B cell (primary cell): ENCODE results near the gene ARID4A. TPM values are rescaled to one million over a fixed set of nuclear protein-coding genes. Genes with fewer than 3 reads are reported as not detected.
"Not testable (repeated sequence)": the region's sequence is repeated elsewhere in the genome, so short reads cannot be mapped to it uniquely, and the experiment has no call there.

Experiments used
- ATAC-seq: fragments of 200-7000 bp; cut with Tn5 transposase; one replicate; pipeline ENCODE4 v1.10.0; 2021; ENCODE audit warnings: low read depth, mild to moderate bottlenecking, moderate number of reproducible peaks, moderate library complexity
- CTCF ChIA-PET: fragments of 350-600 bp; sonication (Branson Sonifier 250); formaldehyde crosslinking; loops from one replicate; lab custom pipeline; 2021; ENCODE audit warnings: antibody characterized with exemption, inconsistent platforms; lab: Charles Lee
- POLR2A ChIA-PET: fragments of 350-600 bp; sonication (Branson Sonifier 250); formaldehyde crosslinking; loops from one replicate; lab custom pipeline; 2021; ENCODE audit warnings: antibody characterized with exemption; lab: Charles Lee
- DNase-seq: peaks from one replicate; pipeline ENCODE4 v3.0.0; 2013
- H2AFZ ChIP-seq: 2 replicates; pipeline ENCODE4 v1.6.1; 2012; ENCODE audit warnings: mild to moderate bottlenecking, low read depth, low read length; ENCODE audit not compliant: insufficient read depth, poor library complexity, severe bottlenecking
- H3K27ac ChIP-seq, 2 donors: 1 replicate in 1 of 2; 2 replicates in 1 of 2; pipeline ENCODE4 v1.5.1; 2012 to 2013; ENCODE audit warnings: low read length in 2 of 2, mild to moderate bottlenecking in 2 of 2, moderate library complexity in 1 of 2
- H3K27me3 ChIP-seq, 4 experiments: fragments of 200-600 bp in 1 of 4; sonication (generic) in 1 of 4; replicated peaks in 1 of 4; 1 replicate in 2 of 4; 2 replicates in 2 of 4; pipeline versions ENCODE4 v1.6.1 to v1.7.0; 2013 to 2016; ENCODE audit warnings: low read length in 3 of 4, mild to moderate bottlenecking in 2 of 4, mixed read lengths in 1 of 4, moderate library complexity in 1 of 4; ENCODE audit not compliant: insufficient read depth in 4 of 4, control insufficient read depth in 3 of 4; ENCODE audit errors: control extremely low read depth in 1 of 4
- H3K36me3 ChIP-seq, 2 experiments: replicated peaks in 1 of 2; 1 replicate in 1 of 2; 2 replicates in 1 of 2; pipeline versions ENCODE4 v1.6.1 to v1.7.1; 2013; ENCODE audit warnings: low read length in 1 of 2; ENCODE audit not compliant: insufficient read depth in 2 of 2, control insufficient read depth in 1 of 2; ENCODE audit errors: control extremely low read depth in 1 of 2, extremely low read depth in 1 of 2
- H3K4me1 ChIP-seq, 2 donors: fragments of 200-600 bp in 1 of 2; sonication (generic) in 1 of 2; 1 replicate in 1 of 2; 2 replicates in 1 of 2; pipeline versions ENCODE4 v1.5.1 to v1.6.1; 2013 to 2017; ENCODE audit warnings: low read length in 2 of 2; ENCODE audit not compliant: control insufficient read depth in 2 of 2, insufficient read depth in 2 of 2
- H3K4me2 ChIP-seq: replicated peaks from 2 replicates; pipeline ENCODE3; 2012; ENCODE audit warnings: mild to moderate bottlenecking, low read depth, low read length; ENCODE audit not compliant: poor library complexity, severe bottlenecking
- H3K4me3 ChIP-seq, 5 experiments: fragments of 200-600 bp in 1 of 5; sonication (generic) in 1 of 5; 1 replicate in 3 of 5; 2 replicates in 2 of 5; pipeline versions ENCODE4 v1.5.1 to v1.7.0; 2011 to 2016; ENCODE audit warnings: low read length in 4 of 5, mild to moderate bottlenecking in 4 of 5, low read depth in 2 of 5, control low read depth in 1 of 5, moderate library complexity in 1 of 5; ENCODE audit not compliant: insufficient read depth in 1 of 5; ENCODE audit errors: control extremely low read depth in 1 of 5, extremely low read depth in 1 of 5
- H3K79me2 ChIP-seq: fragments of 200-600 bp; sonication (generic); one replicate; pipeline ENCODE4 v1.6.0; 2016; ENCODE audit warnings: low read length; ENCODE audit not compliant: control insufficient read depth, insufficient read depth
- H3K9ac ChIP-seq: fragments of 200-600 bp; sonication (generic); 2 replicates; pipeline ENCODE4 v1.6.1; 2017; ENCODE audit warnings: mild to moderate bottlenecking, low read length, moderate library complexity
- H3K9me3 ChIP-seq, 3 donors: one replicate each; pipeline versions ENCODE4 v1.6.1 to v1.7.1; 2013; ENCODE audit warnings: low read length in 2 of 3; ENCODE audit not compliant: control insufficient read depth in 2 of 3, insufficient read depth in 1 of 3; ENCODE audit errors: control extremely low read depth in 1 of 3
- H4K20me1 ChIP-seq: 2 replicates; pipeline ENCODE4 v1.6.0; 2012; ENCODE audit warnings: mild to moderate bottlenecking, low read length; ENCODE audit not compliant: insufficient read depth, control insufficient read depth, poor library complexity, severe bottlenecking
- H3K27ac Mint-ChIP-seq: one replicate; pipeline ENCODE4 v1.8.0; 2021; ENCODE audit warnings: mixed read lengths
- H3K27me3 Mint-ChIP-seq: one replicate; pipeline ENCODE4 v1.8.0; 2021; ENCODE audit warnings: mixed read lengths
- H3K4me1 Mint-ChIP-seq: one replicate; pipeline ENCODE4 v1.8.0; 2021; ENCODE audit warnings: mixed read lengths
- H3K4me3 Mint-ChIP-seq: one replicate; pipeline ENCODE4 v1.8.0; 2021; ENCODE audit warnings: mixed read lengths
- H3K9me3 Mint-ChIP-seq: one replicate; pipeline ENCODE4 v1.8.0; 2022; ENCODE audit warnings: mixed read lengths; ENCODE audit not compliant: insufficient read depth
- EZH2 ChIP-seq: IDR thresholded peaks from 2 replicates; pipeline ENCODE4 v1.6.1; 2012; ENCODE audit warnings: borderline replicate concordance, low read depth, mild to moderate bottlenecking, moderate library complexity, low read length; ENCODE audit not compliant: insufficient read depth, poor library complexity, severe bottlenecking
- WGBS: methylation state at CpG from one replicate; pipeline ENCODE4 v1.1.5; 2013; ENCODE audit warnings: missing lambda C conversion rate; ENCODE audit not compliant: insufficient coverage; 5-methylcytosine and 5-hydroxymethylcytosine counted together
- intact Hi-C: fragments of 100-400 bp; cut with micrococcal nuclease; formaldehyde crosslinking; loops from one replicate; pipeline ENCODE4 v1.10.0; 2022
- polyA plus RNA-seq: library from polyadenylated mRNA; depleted of rRNA; stranded (reverse); fragments of >200 nt; gene quantifications from 2 replicates; pipeline ENCODE4 v1.2.3, GENCODE V29; 2012
- small RNA-seq: library from RNA; depleted of rRNA; stranded (forward); fragments of <200 nt; gene quantifications from one replicate; pipeline ENCODE3, GENCODE V24; 2012; ENCODE audit warnings: low replicate concordance, low read depth; ENCODE audit not compliant: insufficient read length
- total RNA-seq, 2 donors: library from RNA; stranded (reverse); fragments of 120-200 nt in 1 of 2; gene quantifications; 1 replicate in 1 of 2; 2 replicates in 1 of 2; pipeline versions ENCODE4 v1.2.3 to v1.2.4, GENCODE V29; 2013 to 2022
- TF ChIP-seq, protein P1 (sequence below): fragments of 200-600 bp; IDR thresholded peaks from one replicate; pipeline ENCODE4 v1.8.0; 2022; ENCODE audit warnings: antibody characterized with exemption, mild to moderate bottlenecking

The ARID4A gene
- total and polyA plus RNA-seq, 2 donors (not counting 1 experiment from before 2014, with no cell fraction given): 9.4 to 87.0 TPM

- Histone ChIP-seq H3K27me3 (no peaks in the 10 kb centered on the region), H2AFZ (no peak overlapping the region), H3K4me2 (no peak overlapping the region), H3K4me3 (no peak overlapping the region), H3K36me3 (peaks cover 8 to 32% of the 10 kb centered on the region in 2 experiments), H3K9ac (no peak overlapping the region), H3K9me3 (no peaks in the 10 kb centered on the region), H3K79me2 (peaks cover 35% of the 10 kb centered on the region), H3K27ac (no peak overlapping the region), H4K20me1 (no peaks in the 10 kb centered on the region), H3K4me1 (peaks cover 0 to 3% of the 10 kb centered on the region in 2 donors)
- DNase-seq (no peak), ATAC-seq (no peak)
- ChIA-PET POLR2A (no interaction called here), CTCF (no interaction called here)
- Mint-ChIP-seq H3K4me1 (peaks cover 16% of the 10 kb centered on the region), H3K4me3 (no peak overlapping the region), H3K27ac (no peak overlapping the region), H3K27me3 (no peaks in the 10 kb centered on the region), H3K9me3 (no peaks in the 10 kb centered on the region)
- 93% methylated on average over 6 of the region's 10 CpGs for WGBS
- TF ChIP-seq, protein P1, sequence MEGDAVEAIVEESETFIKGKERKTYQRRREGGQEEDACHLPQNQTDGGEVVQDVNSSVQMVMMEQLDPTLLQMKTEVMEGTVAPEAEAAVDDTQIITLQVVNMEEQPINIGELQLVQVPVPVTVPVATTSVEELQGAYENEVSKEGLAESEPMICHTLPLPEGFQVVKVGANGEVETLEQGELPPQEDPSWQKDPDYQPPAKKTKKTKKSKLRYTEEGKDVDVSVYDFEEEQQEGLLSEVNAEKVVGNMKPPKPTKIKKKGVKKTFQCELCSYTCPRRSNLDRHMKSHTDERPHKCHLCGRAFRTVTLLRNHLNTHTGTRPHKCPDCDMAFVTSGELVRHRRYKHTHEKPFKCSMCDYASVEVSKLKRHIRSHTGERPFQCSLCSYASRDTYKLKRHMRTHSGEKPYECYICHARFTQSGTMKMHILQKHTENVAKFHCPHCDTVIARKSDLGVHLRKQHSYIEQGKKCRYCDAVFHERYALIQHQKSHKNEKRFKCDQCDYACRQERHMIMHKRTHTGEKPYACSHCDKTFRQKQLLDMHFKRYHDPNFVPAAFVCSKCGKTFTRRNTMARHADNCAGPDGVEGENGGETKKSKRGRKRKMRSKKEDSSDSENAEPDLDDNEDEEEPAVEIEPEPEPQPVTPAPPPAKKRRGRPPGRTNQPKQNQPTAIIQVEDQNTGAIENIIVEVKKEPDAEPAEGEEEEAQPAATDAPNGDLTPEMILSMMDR: no peak
- no peak for TF ChIP-seq EZH2
- intact Hi-C loops: no loop called here
Measured at GRCh38 chr14:58415636-58416547, 117.5 kb downstream of the ARID4A start.

DNA sequence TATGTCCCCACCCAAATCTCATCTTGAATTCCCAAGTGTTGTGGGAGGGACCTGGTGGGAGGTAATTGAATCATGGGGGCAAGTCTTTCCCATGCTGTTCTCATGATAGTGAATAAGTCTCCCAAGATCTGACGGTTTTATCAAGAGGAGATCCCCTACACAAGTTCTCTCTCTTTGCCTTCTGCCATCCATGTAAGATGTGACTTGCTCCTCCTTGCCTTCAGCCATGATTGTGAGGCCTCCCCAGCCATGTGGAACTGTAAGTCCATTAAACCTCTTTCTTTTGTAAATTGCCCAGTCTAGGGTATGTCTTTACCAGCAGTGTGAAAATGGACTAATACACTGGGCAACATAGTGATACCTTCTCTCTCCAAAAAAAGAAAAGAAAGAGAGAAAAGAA lies 118.6 kb downstream of the ARID4A start:
- H3K27ac ChIP-seq, ATAC-seq, H3K9me3 Mint-ChIP-seq, H3K4me3 Mint-ChIP-seq, H3K9me3 ChIP-seq, CTCF ChIA-PET, H3K27me3 Mint-ChIP-seq, H4K20me1 ChIP-seq, H3K27me3 ChIP-seq, H3K9ac ChIP-seq, POLR2A ChIA-PET, H3K4me3 ChIP-seq, H3K4me1 ChIP-seq, intact Hi-C loops, H2AFZ ChIP-seq, H3K4me2 ChIP-seq, H3K27ac Mint-ChIP-seq, DNase-seq: not testable (repeated sequence)
- Histone ChIP-seq H3K79me2 (peaks cover 35% of the 10 kb centered on the region), H3K36me3 (peaks cover 6 to 41% of the 10 kb centered on the region in 2 experiments)
- H3K4me1 Mint-ChIP-seq: peaks cover 16% of the 10 kb centered on the region
- 89% methylated on average over 1 of the region's 1 CpG for WGBS

Small RNAs within 50 kb of the gene (small RNA-seq; reads per million reads assigned to genes)
- not detected for gene RNU6-341P

Other genes with a start within 250 kb of the ARID4A start
- gene ARMH4, start 146.3 kb upstream of the ARID4A start, total RNA-seq: not detected in 2 replicates
- not detected in 2 replicates for gene ARMH4, start 146.3 kb upstream of the ARID4A start, polyA plus RNA-seq
- 34.1 and 40.6 TPM in 2 replicates for gene ACTR10, start 98.4 kb upstream of the ARID4A start, total RNA-seq
- 28.7 and 44.7 TPM in 2 replicates for gene ACTR10, start 98.4 kb upstream of the ARID4A start, polyA plus RNA-seq
- gene PSMA3, start 53.7 kb upstream of the ARID4A start, total RNA-seq: 98.1 and 99.2 TPM in 2 replicates
- 57.3 and 77.1 TPM in 2 replicates for gene PSMA3, start 53.7 kb upstream of the ARID4A start, polyA plus RNA-seq
- gene TOMM20L, start 97.4 kb downstream of the ARID4A start, total RNA-seq: 0.70 and 1.3 TPM in 2 replicates
- not detected in 2 replicates for gene TOMM20L, start 97.4 kb downstream of the ARID4A start, polyA plus RNA-seq
- gene TIMM9, start 129.0 kb downstream of the ARID4A start, total RNA-seq: 23.8 and 27.7 TPM in 2 replicates
- gene TIMM9, start 129.0 kb downstream of the ARID4A start, polyA plus RNA-seq: 47.0 and 51.0 TPM in 2 replicates
- 27.5 and 40.6 TPM in 2 replicates for gene KIAA0586, start 129.2 kb downstream of the ARID4A start, total RNA-seq
- 10.7 and 12.2 TPM in 2 replicates for gene KIAA0586, start 129.2 kb downstream of the ARID4A start, polyA plus RNA-seq